HCT116 (cell line): Measurements from ENCODE around the gene ZNF516.

Experiments
- CTCF ChIP-seq, 3 experiments: fragments of 200-600 bp in 1 of 3; sonication (generic) in 1 of 3; IDR thresholded peaks in 2 of 3; conservative IDR thresholded peaks in 1 of 3; 2 replicates each; pipeline ENCODE4 v1.5.1; 2012 to 2017; ENCODE audit warnings: low read depth in 2 of 3, low read length in 2 of 3, antibody characterized with exemption in 1 of 3, borderline replicate concordance in 1 of 3, control low read depth in 1 of 3, mild to moderate bottlenecking in 1 of 3, mixed read lengths in 1 of 3, mixed run types in 1 of 3, moderate library complexity in 1 of 3; ENCODE audit not compliant: insufficient read depth in 1 of 3
- EZH2 ChIP-seq: fragments of 200-600 bp; sonication (generic); IDR thresholded peaks from 2 replicates; pipeline ENCODE4 v1.6.1; 2017; ENCODE audit warnings: antibody characterized with exemption, mixed run types
- EZH2phosphoT487 ChIP-seq: fragments of 200-600 bp; IDR thresholded peaks from 2 replicates; pipeline ENCODE4 v1.6.1; 2018; ENCODE audit warnings: antibody characterized with exemption, borderline replicate concordance
- FOSL1 ChIP-seq: IDR thresholded peaks from 2 replicates; pipeline ENCODE4 v1.6.1; 2012; ENCODE audit warnings: low read depth
- JUND ChIP-seq: IDR thresholded peaks from 2 replicates; pipeline ENCODE4 v1.6.1; 2012
- POLR2AphosphoS5 ChIP-seq: IDR thresholded peaks from 2 replicates; pipeline ENCODE4 v1.6.1; 2011; ENCODE audit warnings: mild to moderate bottlenecking, low read depth, low read length, moderate library complexity
- RAD21 ChIP-seq: IDR thresholded peaks from 2 replicates; pipeline ENCODE4 v1.6.1; 2012; ENCODE audit warnings: low read depth, mild to moderate bottlenecking
- SIN3A ChIP-seq: IDR thresholded peaks from 2 replicates; pipeline ENCODE4 v1.6.1; 2012; ENCODE audit warnings: low read depth
- SP1 ChIP-seq: IDR thresholded peaks from 2 replicates; pipeline ENCODE4 v1.6.1; 2012; ENCODE audit warnings: low read depth
- SRF ChIP-seq: IDR thresholded peaks from 2 replicates; pipeline ENCODE4 v1.6.1; 2012; ENCODE audit warnings: low read depth
- YY1 ChIP-seq: IDR thresholded peaks from 2 replicates; pipeline ENCODE4 v1.6.1; 2011; ENCODE audit warnings: low read length, low read depth, moderate library complexity, mild to moderate bottlenecking; ENCODE audit not compliant: insufficient replicate concordance; ENCODE audit errors: extremely low read depth
- ZBTB33 ChIP-seq: IDR thresholded peaks from 2 replicates; pipeline ENCODE4 v1.6.1; 2011; ENCODE audit warnings: mild to moderate bottlenecking, low read length, moderate library complexity; ENCODE audit not compliant: insufficient replicate concordance; ENCODE audit errors: extremely low read depth
- ZFX ChIP-seq: fragments of 450-650 bp; IDR thresholded peaks from 2 replicates; pipeline ENCODE4 v1.6.1; 2017
- ZNF274 ChIP-seq: fragments of 200-500 bp; sonication (Bioruptor generic); IDR thresholded peaks from 2 replicates; pipeline ENCODE4 v1.6.1; 2014; ENCODE audit warnings: mild to moderate bottlenecking, low read depth, low read length, inconsistent platforms

- TF ChIP-seq CTCF (IDR thresholded peaks at IDR 0.05 in 2 of 3, conservative IDR thresholded peaks at IDR 0.05 in 1 of 3; ENCODE audit: borderline replicate concordance in 1 of 3, insufficient read depth in 1 of 3, low read depth in 2 of 3, low read length in 2 of 3), result no peak
- TF ChIP-seq POLR2AphosphoS5, result no peak
- TF ChIP-seq FOSL1, result no peak
- TF ChIP-seq SIN3A, result no peak
- TF ChIP-seq EZH2, result no peak
- no peak for TF ChIP-seq ZBTB33
- no peak for TF ChIP-seq JUND
- TF ChIP-seq EZH2phosphoT487, result no peak
- TF ChIP-seq ZNF274, result no peak
- TF ChIP-seq ZFX, result no peak
- no peak for TF ChIP-seq SRF
- TF ChIP-seq RAD21, result no peak
- TF ChIP-seq SP1, result no peak
- TF ChIP-seq YY1, result no peak
These were observed 7.5 kb upstream of the ZNF516 start for GRCh38 chr18:76502551-76502950.
